H1 (cell line): ENCODE results near the gene SNAI1. TPM values are rescaled to one million over a fixed set of nuclear protein-coding genes. Genes with fewer than 3 reads are reported as not detected.

Source experiments
- CTCF ChIA-PET: fragments of 300-600 bp; sonication (Branson Sonifier 250); formaldehyde crosslinking; loops from one replicate; lab custom pipeline; 2021; ENCODE audit not compliant: partially characterized antibody; lab: Charles Lee
- POLR2A ChIA-PET: fragments of 300-600 bp; sonication (Branson Sonifier 250); formaldehyde crosslinking; loops from one replicate; lab custom pipeline; 2021; ENCODE audit warnings: inconsistent platforms; ENCODE audit not compliant: partially characterized antibody; lab: Charles Lee
- DNase-seq, 2 experiments: peaks; one replicate each; pipeline versions ENCODE4 v3.0.0 to v3.0.0-alpha.2; 2010 to 2022; ENCODE audit warnings: low spot score in 2 of 2, low read depth in 1 of 2, mixed read lengths in 1 of 2
- FAIRE-seq: peaks from 2 replicates; lab custom pipeline; 2011; peaks lifted over from hg19 to GRCh38; lab: Jason Lieb, UNC
- H2AFZ ChIP-seq: 2 replicates; pipeline ENCODE4 v1.8.1; 2012; ENCODE audit warnings: low read length, inconsistent platforms
- H2AK5ac ChIP-seq: 2 replicates; pipeline ENCODE4 v1.6.1; 2013; ENCODE audit warnings: low read depth, low read length
- H2BK120ac ChIP-seq: replicated peaks from 2 replicates; pipeline ENCODE3; 2013; ENCODE audit warnings: low read depth, low read length, inconsistent platforms
- H2BK12ac ChIP-seq: 2 replicates; pipeline ENCODE4 v1.6.1; 2013; ENCODE audit warnings: low read depth, low read length
- H2BK15ac ChIP-seq: 2 replicates; pipeline ENCODE4 v1.6.1; 2013; ENCODE audit warnings: low read length
- H2BK20ac ChIP-seq: 2 replicates; pipeline ENCODE4 v1.6.1; 2013; ENCODE audit warnings: low read length
- H2BK5ac ChIP-seq: 2 replicates; pipeline ENCODE4 v1.6.1; 2013; ENCODE audit warnings: low read depth, low read length
- H3K14ac ChIP-seq: 2 replicates; pipeline ENCODE4 v1.6.1; 2013; ENCODE audit warnings: inconsistent platforms; ENCODE audit not compliant: insufficient read length
- H3K18ac ChIP-seq: 2 replicates; pipeline ENCODE4 v1.6.1; 2013; ENCODE audit warnings: low read length; ENCODE audit errors: extremely low read depth
- H3K23ac ChIP-seq: 2 replicates; pipeline ENCODE4 v1.6.1; 2013; ENCODE audit warnings: inconsistent platforms; ENCODE audit not compliant: insufficient read length
- H3K23me2 ChIP-seq: 2 replicates; pipeline ENCODE4 v1.6.1; 2013; ENCODE audit warnings: low read depth, low read length
- H3K27ac ChIP-seq: 2 replicates; pipeline ENCODE4 v1.6.1; 2011; ENCODE audit warnings: low read depth, low read length, inconsistent platforms
- H3K27me3 ChIP-seq, 4 experiments: replicated peaks in 1 of 4; 1 replicate in 1 of 4; 2 replicates in 3 of 4; pipeline versions ENCODE4 v1.6.1 to v1.8.1; 2011 to 2013; ENCODE audit warnings: low read length in 3 of 4, mild to moderate bottlenecking in 3 of 4, inconsistent platforms in 2 of 4, mixed read lengths in 2 of 4, moderate library complexity in 1 of 4; ENCODE audit not compliant: control insufficient read depth in 3 of 4, insufficient read depth in 3 of 4; ENCODE audit errors: extremely low read depth in 1 of 4
- H3K36me3 ChIP-seq, 4 experiments: 2 replicates each; pipeline versions ENCODE4 v1.6.1 to v1.8.1; 2011 to 2013; ENCODE audit warnings: mild to moderate bottlenecking in 4 of 4, low read length in 3 of 4, moderate library complexity in 2 of 4, control low read depth in 1 of 4, inconsistent platforms in 1 of 4; ENCODE audit not compliant: insufficient read depth in 4 of 4, control insufficient read depth in 2 of 4
- H3K4ac ChIP-seq: replicated peaks from 2 replicates; pipeline ENCODE3; 2013; ENCODE audit warnings: low read length, low read depth, mixed read lengths, inconsistent platforms; ENCODE audit not compliant: insufficient read length
- H3K4me1 ChIP-seq, 4 experiments: replicated peaks in 1 of 4; 1 replicate in 1 of 4; 2 replicates in 3 of 4; pipeline versions ENCODE4 v1.6.1 to v1.8.1; 2011 to 2013; ENCODE audit warnings: low read length in 3 of 4, inconsistent platforms in 2 of 4, mixed read lengths in 1 of 4; ENCODE audit not compliant: insufficient read depth in 4 of 4, control insufficient read depth in 3 of 4
- H3K4me2 ChIP-seq, 2 experiments: 2 replicates each; pipeline versions ENCODE4 v1.6.1 to v1.8.1; 2011 to 2013; ENCODE audit warnings: low read depth in 2 of 2, low read length in 2 of 2, control low read depth in 1 of 2, inconsistent platforms in 1 of 2, mild to moderate bottlenecking in 1 of 2; ENCODE audit not compliant: insufficient read depth in 1 of 2
- H3K4me3 ChIP-seq, 4 experiments: fragments of 200-600, 300-600 bp in 1 of 4; sonication (generic), shearing (Covaris generic), sonication (Bioruptor Twin) in 1 of 4; 2 replicates each; pipeline versions ENCODE4 v1.5.1 to v1.8.1; 2011 to 2016; ENCODE audit warnings: low read length in 4 of 4, low read depth in 3 of 4, control low read depth in 2 of 4, inconsistent platforms in 2 of 4, mild to moderate bottlenecking in 2 of 4, mixed read lengths in 1 of 4, moderate library complexity in 1 of 4; ENCODE audit not compliant: insufficient read depth in 2 of 4; ENCODE audit errors: extremely low read depth in 1 of 4
- H3K56ac ChIP-seq: replicated peaks from 2 replicates; pipeline ENCODE3; 2013; ENCODE audit warnings: low read depth, mild to moderate bottlenecking, mixed read lengths, low read length, inconsistent platforms; ENCODE audit not compliant: insufficient read length
- H3K79me1 ChIP-seq: 2 replicates; pipeline ENCODE4 v1.6.1; 2013; ENCODE audit warnings: low read depth, low read length, control low read depth
- H3K79me2 ChIP-seq, 2 experiments: 2 replicates each; pipeline versions ENCODE4 v1.6.1 to v1.8.1; 2012 to 2013; ENCODE audit warnings: low read length in 2 of 2, mild to moderate bottlenecking in 2 of 2, inconsistent platforms in 1 of 2; ENCODE audit not compliant: insufficient read depth in 2 of 2, control insufficient read depth in 1 of 2
- H3K9ac ChIP-seq, 4 experiments: replicated peaks in 1 of 4; 1 replicate in 1 of 4; 2 replicates in 3 of 4; pipeline versions ENCODE4 v1.6.1 to v1.8.1; 2011 to 2013; ENCODE audit warnings: low read depth in 3 of 4, low read length in 3 of 4, control low read depth in 2 of 4, mild to moderate bottlenecking in 2 of 4, moderate library complexity in 2 of 4, inconsistent platforms in 1 of 4; ENCODE audit errors: extremely low read depth in 1 of 4
- H3K9me3 ChIP-seq, 2 experiments: 2 replicates each; pipeline versions ENCODE4 v1.6.1 to v1.8.1; 2012 to 2013; ENCODE audit warnings: mild to moderate bottlenecking in 2 of 2, moderate library complexity in 2 of 2, control low read depth in 1 of 2, inconsistent platforms in 1 of 2, low read depth in 1 of 2, low read length in 1 of 2, mixed read lengths in 1 of 2; ENCODE audit not compliant: insufficient read depth in 2 of 2
- H4K20me1 ChIP-seq, 2 experiments: replicated peaks in 1 of 2; 2 replicates each; pipeline versions ENCODE3 to v1.8.1; 2011 to 2013; ENCODE audit warnings: inconsistent platforms in 2 of 2, low read length in 2 of 2, mild to moderate bottlenecking in 1 of 2; ENCODE audit not compliant: insufficient read depth in 2 of 2, control insufficient read depth in 1 of 2
- H4K5ac ChIP-seq: 2 replicates; pipeline ENCODE4 v1.6.1; 2013; ENCODE audit warnings: low read length, low read depth, mixed read lengths, inconsistent platforms; ENCODE audit not compliant: insufficient read length
- H4K8ac ChIP-seq: 2 replicates; pipeline ENCODE4 v1.8.0; 2013; ENCODE audit warnings: mild to moderate bottlenecking, moderate library complexity, low read length, inconsistent platforms; ENCODE audit not compliant: insufficient read depth; ENCODE audit errors: extremely low read depth
- H4K91ac ChIP-seq: replicated peaks from 2 replicates; pipeline ENCODE3; 2013; ENCODE audit warnings: low read length, mixed read lengths, inconsistent platforms; ENCODE audit not compliant: insufficient read length
- ATF3 ChIP-seq: IDR thresholded peaks from 2 replicates; pipeline ENCODE4 v1.6.1; 2011; ENCODE audit warnings: low read depth, mild to moderate bottlenecking, low read length; ENCODE audit not compliant: insufficient read depth
- TEAD4 ChIP-seq: IDR thresholded peaks from 2 replicates; pipeline ENCODE4 v1.6.1; 2012; ENCODE audit warnings: low read depth, low read length, inconsistent platforms, mixed read lengths
- WGBS, 2 experiments: shearing (Covaris generic) in 1 of 2; methylation state at CpG; one replicate each; pipeline versions ENCODE4 v1.1.6 to v1.1.7; 2013 to 2015; ENCODE audit warnings: low lambda C conversion rate in 2 of 2, mixed read lengths in 2 of 2, inconsistent platforms in 1 of 2, low coverage in 1 of 2, missing lambda C conversion rate in 1 of 2; ENCODE audit not compliant: insufficient replicate concordance in 2 of 2, insufficient coverage in 1 of 2, insufficient read length in 1 of 2; ENCODE audit errors: extremely low coverage in 1 of 2, missing lambda C conversion rate in 1 of 2; 5-methylcytosine and 5-hydroxymethylcytosine counted together
- polyA plus RNA-seq, 7 experiments: library from polyadenylated mRNA; depleted of rRNA in 3 of 7; stranded (reverse) in 5 of 7; unstranded in 2 of 7; fragments of >200 nt in 5 of 7; fragments of 200-250 nt in 2 of 7; gene quantifications; 1 replicate in 5 of 7; 2 replicates in 1 of 7; 4 replicates in 1 of 7; pipeline versions ENCODE4 v1.2.1 to v1.2.3, GENCODE V29; 2011 to 2013; ENCODE audit warnings: missing spikeins in 2 of 7, mixed read lengths in 2 of 7
- total RNA-seq: library from RNA; stranded (reverse); fragmentation: NEBNext Ultra II Directional; extraction: Animal tissue kit (Norgen Biotek cat#: 25700); gene quantifications from 2 replicates; pipeline ENCODE4 v1.2.1, GENCODE V29; 2021

Gene SNAI1
- total and polyA plus RNA-seq, 2 of the 8 experiments (the other 6 are each of a cell fraction or from before 2014, with no cell fraction given), result 6.5 to 8.0 TPM

DNA sequence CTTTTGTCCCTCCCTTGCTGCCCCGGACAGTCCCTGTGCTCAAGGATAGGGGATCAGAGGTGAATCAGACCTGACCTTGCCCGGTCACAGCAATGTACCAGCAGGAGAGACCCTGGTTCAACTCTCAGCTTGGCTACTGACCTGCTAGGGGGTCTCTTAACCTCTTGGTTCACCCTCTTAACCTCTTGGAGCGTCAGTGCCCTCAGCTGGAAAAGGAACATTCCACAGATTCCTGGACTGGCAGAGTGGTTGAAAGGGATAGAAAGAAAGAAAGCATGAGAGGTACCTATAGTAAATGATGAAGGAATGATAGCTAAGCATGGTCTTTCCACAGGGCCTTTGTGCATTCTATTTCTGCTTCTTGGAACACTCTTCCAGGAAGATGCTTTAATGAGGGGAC, 25.2 kb downstream of the SNAI1 start:
- Histone ChIP-seq H4K8ac (no peak overlapping the region), H3K4ac (no peak overlapping the region), H2BK5ac (no peak overlapping the region), H3K79me1 (no peaks in the 10 kb centered on the region), H3K9me3 (no peaks in the 10 kb centered on the region), H3K14ac (no peak overlapping the region), H4K5ac (no peak overlapping the region), H3K23me2 (no peaks in the 10 kb centered on the region; the same call in 1 of the 2 replicates), H3K23ac (no peak overlapping the region), H3K9ac (no peak overlapping the region), H2BK120ac (no peak overlapping the region), H3K79me2 (no peaks in the 10 kb centered on the region), H3K4me1 (peaks cover 0 to 12% (median 9%) of the 10 kb centered on the region in 4 experiments; a peak in 6 of 7 replicates), H4K91ac (no peak overlapping the region), H3K4me2 (no peak overlapping the region), H4K20me1 (no peaks in the 10 kb centered on the region), H2BK15ac (no peak overlapping the region), H3K36me3 (no peaks in the 10 kb centered on the region), H2AFZ (no peak overlapping the region), H3K18ac (no peak overlapping the region), H3K27ac (no peak overlapping the region), H2BK12ac (no peak overlapping the region), H3K27me3 (peaks cover 0 to 11% (median 8%) of the 10 kb centered on the region in 4 experiments; a peak in 4 of 7 replicates), H2AK5ac (0 out of 2 replicates have a peak overlapping the region, but pooled peaks have one; percentile 69), H3K56ac (no peak overlapping the region), H3K4me3 (no peak overlapping the region), H2BK20ac (peak overlapping the region; percentile 66; the same call in 1 of the 2 replicates)
- 89% methylated on average over 3 of the region's 3 CpGs; no CpG with 5 or more reads in 1 of the 2 experiments for WGBS, 2 experiments
- no peak for DNase-seq
- ChIA-PET POLR2A (interaction anchor here (0.6 to 13.6 kb wide), 2 partner anchors 23 to 147 kb away, joined by 3 to 183 read pairs; partner anchors contain the start of gene SNAI1), CTCF (interaction anchor here (1.1 to 2.1 kb wide), 5 partner anchors 11 to 63 kb away, joined by 3 to 8 read pairs (median 4); no protein-coding TSS in a partner anchor)
- no peak for FAIRE-seq
- TF ChIP-seq TEAD4 (peak; percentile 70; the same call in 1 of the 2 replicates), ATF3 (no peak)
